Diencephalon (tissue), 1 donor: Measurements from ENCODE around the gene JAKMIP2. TPM values are rescaled to one million over a fixed set of nuclear protein-coding genes. Genes with fewer than 3 reads are reported as not detected.

Experiments
- total RNA-seq: library from RNA; depleted of rRNA; stranded (reverse); fragments of >200 nt; gene quantifications from one replicate; pipeline ENCODE4 v1.2.3, GENCODE V29; 2014

The JAKMIP2 gene
- 55.6 TPM for total RNA-seq

DNA sequence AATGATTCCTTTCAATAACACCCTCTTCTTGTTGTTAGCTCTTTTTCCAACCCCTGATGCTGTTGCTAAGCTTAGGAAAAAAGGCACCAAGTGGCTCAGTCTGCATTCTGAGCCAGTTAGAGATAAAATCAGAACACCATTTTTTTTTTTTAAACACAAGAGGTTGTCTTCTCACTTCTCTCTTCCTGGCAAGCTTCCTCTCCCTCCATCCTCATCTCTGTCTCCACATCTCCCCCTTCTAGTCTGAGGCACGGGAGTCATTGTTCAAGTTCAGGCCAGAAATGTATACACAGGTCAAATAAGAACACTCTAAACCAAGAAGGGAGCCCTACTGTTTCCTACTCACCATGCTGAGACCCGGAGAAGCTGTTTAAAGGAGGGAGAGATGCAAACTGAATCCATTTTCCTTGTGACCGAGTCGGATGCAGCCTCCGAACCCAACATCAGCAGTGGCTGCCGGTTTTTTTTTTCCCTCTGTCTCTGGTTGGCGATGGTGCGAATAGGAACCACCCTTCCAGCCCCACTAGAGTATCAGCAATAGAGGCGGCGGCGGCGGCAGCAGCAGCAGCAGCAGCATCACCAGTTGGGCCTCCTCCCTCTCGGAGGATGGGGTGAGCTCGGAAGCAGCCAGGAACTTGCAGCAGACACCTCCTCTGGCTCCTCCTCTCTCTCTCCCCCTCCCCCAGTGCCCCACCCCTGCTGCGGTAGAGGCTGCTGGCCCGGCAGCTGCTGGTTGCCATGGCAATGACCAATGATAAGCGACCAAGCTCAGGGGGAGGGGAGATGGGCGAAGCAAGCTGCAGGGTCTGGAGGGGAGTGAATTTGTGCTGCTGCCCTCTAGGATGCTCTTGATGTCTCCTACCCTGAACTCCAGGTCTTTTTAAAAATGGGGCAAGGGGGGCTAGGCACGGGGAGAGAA lies at the start of gene JAKMIP2:
Gene JAKMIP2 (minus strand): TSS at position 619 of the 919 bp plus-strand sequence. CDS start 110,922 bp downstream, outside the sequence.

DNA sequence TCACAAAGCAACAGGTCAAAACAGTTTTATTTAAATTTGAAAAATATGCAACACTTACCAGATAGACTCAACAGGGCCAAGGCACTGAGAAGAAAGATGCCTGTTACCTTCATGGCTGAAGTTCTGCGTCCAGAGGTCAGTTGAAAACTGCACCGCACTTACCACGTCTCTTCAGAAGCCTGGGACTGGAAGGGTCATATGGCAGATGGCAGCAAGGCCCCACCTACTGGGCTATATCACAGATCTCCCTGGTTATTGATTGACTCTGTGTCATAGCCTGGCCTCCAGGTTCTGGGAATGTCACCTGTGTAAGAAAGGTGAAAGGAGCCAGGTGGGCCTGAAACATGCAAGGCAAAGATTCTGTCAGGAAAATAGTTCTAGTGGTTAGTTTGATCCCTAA lies 48.9 kb upstream of the JAKMIP2 start, which contains the start of gene SPINK1:
Gene SPINK1 (minus strand): TSS at position 207 of the 400 bp plus-strand sequence. CDS start 94 bp downstream, at position 113.

Other genes with a start within 250 kb of the JAKMIP2 start
- gene SPINK1, start 48.9 kb upstream of the JAKMIP2 start, total RNA-seq = not detected
- gene SCGB3A2, start 96.0 kb upstream of the JAKMIP2 start, total RNA-seq = not detected
- not detected for gene C5orf46, start 123.8 kb upstream of the JAKMIP2 start, total RNA-seq